IMR-90 (cell line): ENCODE measurements around the gene NOTO. TPM values are rescaled to one million over a fixed set of nuclear protein-coding genes. Genes with fewer than 3 reads are reported as not detected.

Experiments used
- ATAC-seq: fragments of 200-7000 bp; cut with Tn5 transposase; 2 replicates; pipeline ENCODE4 v1.9.1; 2020; ENCODE audit warnings: low read depth, mild to moderate bottlenecking, moderate library complexity
- BruUV-seq: library from RNA; stranded (reverse); fragments of 400-500 nt; replicated peaks from 2 replicates; lab custom pipeline; 2021; lab: Mats Ljungman, UMichigan
- CTCF ChIA-PET: fragments of 300-600 bp; formaldehyde crosslinking; extraction: SDS; loops from one replicate; lab custom pipeline; 2021; ENCODE audit warnings: antibody characterized with exemption; lab: Yijun Ruan, JAX
- POLR2A ChIA-PET: fragments of 300-600 bp; sonication (Branson Sonifier 250); formaldehyde crosslinking; loops from one replicate; lab custom pipeline; 2022; ENCODE audit warnings: antibody characterized with exemption; ENCODE audit not compliant: unreplicated experiment; lab: Charles Lee
- DNase-seq: peaks from one replicate; pipeline ENCODE4 v3.0.0; 2013
- H2AFZ ChIP-seq: replicated peaks from 2 replicates; pipeline ENCODE3; 2013; ENCODE audit warnings: low read length, mild to moderate bottlenecking; ENCODE audit not compliant: poor library complexity
- H2AK5ac ChIP-seq: 2 replicates; pipeline ENCODE4 v1.6.1; 2013; ENCODE audit warnings: low read depth, low read length, inconsistent platforms
- H2AK9ac ChIP-seq: replicated peaks from 2 replicates; pipeline ENCODE3; 2013; ENCODE audit warnings: mild to moderate bottlenecking, low read depth, low read length, moderate library complexity; ENCODE audit not compliant: poor library complexity
- H2BK120ac ChIP-seq: 2 replicates; pipeline ENCODE4 v1.6.1; 2013; ENCODE audit warnings: low read depth, low read length, inconsistent platforms
- H2BK15ac ChIP-seq: 3 replicates; pipeline ENCODE4 v1.6.1; 2013; ENCODE audit warnings: low read depth, low read length, inconsistent platforms
- H2BK20ac ChIP-seq: 2 replicates; pipeline ENCODE4 v1.6.1; 2013; ENCODE audit warnings: low read depth, mild to moderate bottlenecking, inconsistent platforms, low read length, moderate library complexity
- H2BK5ac ChIP-seq: 2 replicates; pipeline ENCODE4 v1.6.1; 2013; ENCODE audit warnings: mild to moderate bottlenecking, low read depth, low read length, inconsistent platforms; ENCODE audit not compliant: poor library complexity, severe bottlenecking
- H3K14ac ChIP-seq: replicated peaks from 2 replicates; pipeline ENCODE4 v1.6.1; 2013; ENCODE audit warnings: low read depth, low read length, inconsistent platforms
- H3K18ac ChIP-seq: 2 replicates; pipeline ENCODE4 v1.6.1; 2013; ENCODE audit warnings: low read depth, low read length, control low read depth
- H3K23ac ChIP-seq: 2 replicates; pipeline ENCODE4 v1.6.1; 2013; ENCODE audit warnings: low read depth, low read length, inconsistent platforms
- H3K27ac ChIP-seq: 2 replicates; pipeline ENCODE4 v1.5.1; 2013; ENCODE audit warnings: mild to moderate bottlenecking, control low read depth, low read length; ENCODE audit not compliant: insufficient read depth
- H3K27me3 ChIP-seq: 2 replicates; pipeline ENCODE4 v1.6.1; 2013; ENCODE audit warnings: low read length; ENCODE audit not compliant: control insufficient read depth, insufficient read depth
- H3K36me3 ChIP-seq: 2 replicates; pipeline ENCODE4 v1.6.1; 2013; ENCODE audit warnings: low read length, mixed read lengths; ENCODE audit not compliant: control insufficient read depth, insufficient read depth
- H3K4ac ChIP-seq: 2 replicates; pipeline ENCODE4 v1.6.1; 2013; ENCODE audit warnings: low read depth, low read length, inconsistent platforms
- H3K4me1 ChIP-seq: 2 replicates; pipeline ENCODE4 v1.6.1; 2013; ENCODE audit warnings: low read length, mixed read lengths; ENCODE audit not compliant: control insufficient read depth, insufficient read depth
- H3K4me2 ChIP-seq: 2 replicates; pipeline ENCODE4 v1.6.1; 2013; ENCODE audit warnings: low read depth, mild to moderate bottlenecking, control low read depth, low read length, moderate library complexity
- H3K4me3 ChIP-seq: 2 replicates; pipeline ENCODE4 v1.5.1; 2013; ENCODE audit warnings: low read depth, mild to moderate bottlenecking, control low read depth, low read length, moderate library complexity; ENCODE audit not compliant: insufficient read depth
- H3K56ac ChIP-seq: 2 replicates; pipeline ENCODE4 v1.6.1; 2013; ENCODE audit warnings: low read length, inconsistent platforms; ENCODE audit not compliant: insufficient read depth; ENCODE audit errors: extremely low read depth
- H3K79me1 ChIP-seq, 2 experiments: 2 replicates each; pipeline ENCODE4 v1.6.1; 2013; ENCODE audit warnings: low read length in 2 of 2, inconsistent platforms in 1 of 2, low read depth in 1 of 2
- H3K9ac ChIP-seq: 2 replicates; pipeline ENCODE4 v1.6.1; 2013; ENCODE audit warnings: low read depth, low read length, control low read depth
- H3K9me1 ChIP-seq: 2 replicates; pipeline ENCODE4 v1.6.1; 2013; ENCODE audit warnings: low read length, inconsistent platforms; ENCODE audit not compliant: insufficient read depth
- H3K9me3 ChIP-seq: 2 replicates; pipeline ENCODE4 v1.6.1; 2013; ENCODE audit warnings: low read length; ENCODE audit not compliant: control insufficient read depth, insufficient read depth
- H4K20me1 ChIP-seq: 2 replicates; pipeline ENCODE4 v1.6.1; 2013; ENCODE audit warnings: low read length, inconsistent platforms; ENCODE audit not compliant: insufficient read depth
- H4K5ac ChIP-seq: 2 replicates; pipeline ENCODE4 v1.6.1; 2013; ENCODE audit warnings: mild to moderate bottlenecking, low read depth, low read length, control low read depth
- H4K8ac ChIP-seq, 2 experiments: 2 replicates each; pipeline ENCODE4 v1.6.1; 2013; ENCODE audit warnings: low read depth in 2 of 2, low read length in 2 of 2, control low read depth in 1 of 2, inconsistent platforms in 1 of 2
- H4K91ac ChIP-seq: 2 replicates; pipeline ENCODE4 v1.6.1; 2013; ENCODE audit warnings: low read depth, low read length, inconsistent platforms; ENCODE audit not compliant: insufficient read depth
- BHLHE40 ChIP-seq: fragments of 150-350 bp; IDR thresholded peaks from 2 replicates; pipeline ENCODE4 v1.6.1; 2016; ENCODE audit warnings: mild to moderate bottlenecking, low read depth, low read length
- CHD1 ChIP-seq: IDR thresholded peaks from 2 replicates; pipeline ENCODE4 v1.6.1; 2012; ENCODE audit warnings: low read depth, low read length, improper control_type of control experiment
- FOS ChIP-seq: fragments of 150-350 bp; IDR thresholded peaks from 2 replicates; pipeline ENCODE4 v1.6.1; 2016; ENCODE audit warnings: low read depth, low read length
- MXI1 ChIP-seq: IDR thresholded peaks from 2 replicates; pipeline ENCODE4 v1.6.1; 2012; ENCODE audit warnings: low read depth, mild to moderate bottlenecking, low read length, moderate library complexity, borderline replicate concordance
- POLR2A ChIP-seq: IDR thresholded peaks from 2 replicates; pipeline ENCODE4 v1.6.1; 2012; ENCODE audit warnings: mild to moderate bottlenecking, low read depth, low read length
- RCOR1 ChIP-seq: IDR thresholded peaks from 2 replicates; pipeline ENCODE4 v1.6.1; 2012; ENCODE audit warnings: mild to moderate bottlenecking, low read length, improper control_type of control experiment; ENCODE audit not compliant: insufficient replicate concordance
- RFX5 ChIP-seq: IDR thresholded peaks from 2 replicates; pipeline ENCODE4 v1.8.0; 2012; ENCODE audit warnings: low read depth, mild to moderate bottlenecking, low read length, moderate library complexity
- SMC3 ChIP-seq: fragments of 150-350 bp; IDR thresholded peaks from 2 replicates; pipeline ENCODE4 v1.6.1; 2016; ENCODE audit warnings: low read depth, mild to moderate bottlenecking, antibody characterized with exemption, low read length, moderate library complexity
- WGBS, 2 experiments: methylation state at CpG; one replicate each; pipeline versions ENCODE4 v1.1.5 to v1.1.7; 2013; ENCODE audit warnings: missing lambda C conversion rate in 2 of 2; ENCODE audit not compliant: insufficient read length in 1 of 2; ENCODE audit errors: extremely low coverage in 2 of 2; 5-methylcytosine and 5-hydroxymethylcytosine counted together
- dilution Hi-C: fragments of 300-500 bp; cut with HindIII; formaldehyde crosslinking; loops from one replicate; pipeline ENCODE4 v1.14.3; 2018; ENCODE audit warnings: low sequenced_read_pairs; ENCODE audit not compliant: unreplicated experiment
- in situ Hi-C: fragments of 300-500 bp; cut with MboI; formaldehyde crosslinking; loops from 3 replicates; pipeline ENCODE4 v1.14.3; 2019; ENCODE audit warnings: low sequenced_read_pairs, inconsistent platforms, mixed read lengths
- intact Hi-C: fragments of 100-400 bp; cut with micrococcal nuclease; formaldehyde crosslinking; loops from 2 replicates; pipeline ENCODE4 v1.10.0; 2022
- polyA plus RNA-seq, 3 experiments: library from polyadenylated mRNA; depleted of rRNA; stranded (reverse); fragments of >200 nt; gene quantifications; 2 replicates each; pipeline ENCODE4 v1.2.3, GENCODE V29; 2012; ENCODE audit warnings: low replicate concordance in 1 of 3
- total RNA-seq: library from RNA; depleted of rRNA; stranded (reverse); fragments of >200 nt; gene quantifications from 2 replicates; pipeline ENCODE4 v1.2.3, GENCODE V29; 2012
- TF ChIP-seq, protein P1 (sequence below): fragments of 150-350 bp; IDR thresholded peaks from 2 replicates; pipeline ENCODE4 v1.6.1; 2016; ENCODE audit warnings: low read depth, mild to moderate bottlenecking, low read length, moderate library complexity, borderline replicate concordance
- TF ChIP-seq, protein P2 (sequence below): fragments of 150-350 bp; IDR thresholded peaks from 2 replicates; pipeline ENCODE4 v1.6.1; 2017; ENCODE audit warnings: mild to moderate bottlenecking, antibody characterized with exemption, low read length, low read depth

Gene NOTO
- total and polyA plus RNA-seq, 2 of the 4 experiments (the other 2 are of a cell fraction): not detected

DNA sequence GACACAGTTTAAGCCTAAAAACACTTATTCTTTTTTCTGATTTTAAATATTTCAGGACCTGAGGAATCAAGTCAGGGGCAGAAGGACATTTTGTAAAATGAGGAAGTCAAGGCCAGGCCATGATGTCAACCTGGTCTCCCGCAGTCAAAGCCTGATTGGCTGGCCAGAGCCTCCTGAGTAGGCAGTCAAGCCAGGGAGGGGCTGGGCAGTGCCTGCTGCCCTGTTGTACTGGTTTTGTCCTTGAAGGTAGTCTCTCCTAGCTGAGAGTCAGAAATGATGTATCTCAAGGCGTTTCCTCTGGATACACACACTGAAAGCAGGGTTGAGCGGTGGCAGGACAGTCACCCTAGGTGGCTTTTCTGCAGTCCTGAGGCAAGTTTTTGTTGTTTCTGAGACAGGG, 51.5 kb downstream of the NOTO start:
- Histone ChIP-seq H2AK9ac (no peak overlapping the region), H2BK15ac (no peak overlapping the region), H2AK5ac (no peak overlapping the region), H3K14ac (no peak overlapping the region), H2AFZ (no peak overlapping the region), H3K4me3 (no peak overlapping the region), H3K56ac (no peak overlapping the region), H3K4me1 (peaks cover 2% of the 10 kb centered on the region; the same call in 1 of the 2 replicates), H2BK20ac (no peak overlapping the region), H3K4ac (no peak overlapping the region), H3K36me3 (peaks cover 57% of the 10 kb centered on the region), H3K18ac (no peak overlapping the region), H4K20me1 (peaks cover 11% of the 10 kb centered on the region), H3K4me2 (no peak overlapping the region), H3K27ac (no peak overlapping the region), H3K79me1 (peaks cover 1 to 5% of the 10 kb centered on the region in 2 experiments; a peak in 2 of 4 replicates), H2BK120ac (no peak overlapping the region), H3K27me3 (no peaks in the 10 kb centered on the region), H3K9ac (no peak overlapping the region), H3K23ac (no peak overlapping the region), H4K91ac (no peak overlapping the region), H4K5ac (no peak overlapping the region), H4K8ac (no peak overlapping the region), H3K9me3 (no peaks in the 10 kb centered on the region), H2BK5ac (no peak overlapping the region), H3K9me1 (peaks cover 12% of the 10 kb centered on the region; the same call in 1 of the 2 replicates)
- BruUV-seq: no TSS peak
- TF ChIP-seq POLR2A (no peak), RFX5 (no peak), RCOR1 (no peak), CHD1 (no peak), SMC3 (no peak), FOS (no peak), MXI1 (no peak), BHLHE40 (no peak)
- TF ChIP-seq, protein P1, sequence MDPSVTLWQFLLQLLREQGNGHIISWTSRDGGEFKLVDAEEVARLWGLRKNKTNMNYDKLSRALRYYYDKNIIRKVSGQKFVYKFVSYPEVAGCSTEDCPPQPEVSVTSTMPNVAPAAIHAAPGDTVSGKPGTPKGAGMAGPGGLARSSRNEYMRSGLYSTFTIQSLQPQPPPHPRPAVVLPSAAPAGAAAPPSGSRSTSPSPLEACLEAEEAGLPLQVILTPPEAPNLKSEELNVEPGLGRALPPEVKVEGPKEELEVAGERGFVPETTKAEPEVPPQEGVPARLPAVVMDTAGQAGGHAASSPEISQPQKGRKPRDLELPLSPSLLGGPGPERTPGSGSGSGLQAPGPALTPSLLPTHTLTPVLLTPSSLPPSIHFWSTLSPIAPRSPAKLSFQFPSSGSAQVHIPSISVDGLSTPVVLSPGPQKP: no peak
- TF ChIP-seq, protein P2, sequence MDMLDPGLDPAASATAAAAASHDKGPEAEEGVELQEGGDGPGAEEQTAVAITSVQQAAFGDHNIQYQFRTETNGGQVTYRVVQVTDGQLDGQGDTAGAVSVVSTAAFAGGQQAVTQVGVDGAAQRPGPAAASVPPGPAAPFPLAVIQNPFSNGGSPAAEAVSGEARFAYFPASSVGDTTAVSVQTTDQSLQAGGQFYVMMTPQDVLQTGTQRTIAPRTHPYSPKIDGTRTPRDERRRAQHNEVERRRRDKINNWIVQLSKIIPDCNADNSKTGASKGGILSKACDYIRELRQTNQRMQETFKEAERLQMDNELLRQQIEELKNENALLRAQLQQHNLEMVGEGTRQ: no peak
- in situ Hi-C loops: no loop called here
- dilution Hi-C loops: no loop called here
- ChIA-PET POLR2A (no interaction called here), CTCF (no interaction called here)
- ATAC-seq (no peak), DNase-seq (no peak)
- intact Hi-C loops: no loop called here
- WGBS, 2 experiments: 80% methylated on average over 1 of the region's 3 CpGs; no CpG with 5 or more reads in 1 of the 2 experiments
